Measurements from ENCODE around the gene VDR.
"Not testable (repeated sequence)": the region's sequence is repeated elsewhere in the genome, so short reads cannot be mapped to it uniquely, and the experiment has no call there.

The VDR gene

GRCh38 chr12:47844264-47845019, 60.4 kb downstream of the VDR start:
- FAIRE-seq = no peak

- FAIRE-seq = no peak
Observed at GRCh38 chr12:47843226-47843980, 61.4 kb downstream of the VDR start.

- not testable (repeated sequence) for FAIRE-seq
Observed at GRCh38 chr12:47842543-47842942, 62.3 kb downstream of the VDR start.

GRCh38 chr12:47841910-47842309, 62.9 kb downstream of the VDR start:
- no peak for FAIRE-seq

GRCh38 chr12:47841501-47841900, 63.3 kb downstream of the VDR start:
- FAIRE-seq = no peak

- no peak for FAIRE-seq
Observed at GRCh38 chr12:47840571-47840970, 64.2 kb downstream of the VDR start.

GRCh38 chr12:47839214-47839876, 65.4 kb downstream of the VDR start:
- no peak for FAIRE-seq

GRCh38 chr12:47838286-47838931, 66.4 kb downstream of the VDR start:
- FAIRE-seq = no peak

GRCh38 chr12:47837190-47838171, 67.3 kb downstream of the VDR start:
- FAIRE-seq = no peak

- FAIRE-seq = no peak
Observed at GRCh38 chr12:47835831-47836155, 69.0 kb downstream of the VDR start.

GRCh38 chr12:47835006-47835830, 69.6 kb downstream of the VDR start:
- no peak for FAIRE-seq

- FAIRE-seq = no peak
Observed at GRCh38 chr12:47834199-47834903, 70.4 kb downstream of the VDR start.

- no peak for FAIRE-seq
Observed at GRCh38 chr12:47833591-47834012, 71.2 kb downstream of the VDR start.

- no peak for FAIRE-seq
Observed at GRCh38 chr12:47832263-47832933, 72.4 kb downstream of the VDR start.

GRCh38 chr12:47829584-47829983, 75.2 kb downstream of the VDR start:
- no peak for FAIRE-seq

- no peak for FAIRE-seq
Observed at GRCh38 chr12:47828976-47829482, 75.8 kb downstream of the VDR start.

- no peak for FAIRE-seq
Observed at GRCh38 chr12:47828008-47828975, 76.5 kb downstream of the VDR start.

- no peak for FAIRE-seq
Observed at GRCh38 chr12:47825173-47825639, 79.6 kb downstream of the VDR start.

Measured in TTC549 (cell line).